GM19025 (cell line): Measurements from ENCODE around the gene CDC42BPG.
A peak's percentile ranks its signal among the peaks of the same experiment; 100 is the strongest.
"Not testable (repeated sequence)": the region's sequence is repeated elsewhere in the genome, so short reads cannot be mapped to it uniquely, and the experiment has no call there.

Experiments
- ATAC-seq: cut with Tn5 transposase; IDR thresholded peaks from one replicate; pipeline ENCODE4 v1.9.1; 2021; ENCODE audit warnings: mild to moderate bottlenecking, low read depth, moderate library complexity; ENCODE audit not compliant: unreplicated experiment

Gene CDC42BPG

GRCh38 chr11:64852804-64853509, 8.5 kb upstream of the CDC42BPG start:
- ATAC-seq: no peak

- ATAC-seq: no peak
Measured at GRCh38 chr11:64851831-64852351, 7.4 kb upstream of the CDC42BPG start.

- peak; percentile 67 for ATAC-seq
Measured at GRCh38 chr11:64850979-64851567, 6.6 kb upstream of the CDC42BPG start.

GRCh38 chr11:64849598-64850356, 5.3 kb upstream of the CDC42BPG start:
- no peak for ATAC-seq

GRCh38 chr11:64848826-64849597, 4.6 kb upstream of the CDC42BPG start:
- no peak for ATAC-seq

- ATAC-seq: no peak
Measured at GRCh38 chr11:64848214-64848825, 3.9 kb upstream of the CDC42BPG start.

- ATAC-seq: no peak
Measured at GRCh38 chr11:64846998-64847666, 2.7 kb upstream of the CDC42BPG start.

- not testable (repeated sequence) for ATAC-seq
Measured at GRCh38 chr11:64845776-64846129, 1.3 kb upstream of the CDC42BPG start.

- ATAC-seq: no peak
Measured at GRCh38 chr11:64845129-64845775, 799 bp upstream of the CDC42BPG start.

- ATAC-seq: no peak
Measured at GRCh38 chr11:64843686-64844329, 645 bp downstream of the CDC42BPG start.

- ATAC-seq: no peak
Measured at GRCh38 chr11:64842851-64843685, 1.4 kb downstream of the CDC42BPG start.

GRCh38 chr11:64842366-64842759, 2.1 kb downstream of the CDC42BPG start:
- ATAC-seq: no peak

- no peak for ATAC-seq
Measured at GRCh38 chr11:64841592-64842365, 2.7 kb downstream of the CDC42BPG start.

- no peak for ATAC-seq
Measured at GRCh38 chr11:64839887-64840782, 4.3 kb downstream of the CDC42BPG start.

GRCh38 chr11:64839335-64839734, 5.1 kb downstream of the CDC42BPG start:
- no peak for ATAC-seq
